ENCODE data around the gene ZNF593. TPM values are rescaled to one million over a fixed set of nuclear protein-coding genes. Genes with fewer than 3 reads are reported as not detected.

Gene ZNF593
- total and polyA plus RNA-seq, 10 of the 15 experiments (the other 5 are each of a cell fraction or from before 2014, with no cell fraction given), result 7.7 to 156 (median 51.0) TPM

DNA sequence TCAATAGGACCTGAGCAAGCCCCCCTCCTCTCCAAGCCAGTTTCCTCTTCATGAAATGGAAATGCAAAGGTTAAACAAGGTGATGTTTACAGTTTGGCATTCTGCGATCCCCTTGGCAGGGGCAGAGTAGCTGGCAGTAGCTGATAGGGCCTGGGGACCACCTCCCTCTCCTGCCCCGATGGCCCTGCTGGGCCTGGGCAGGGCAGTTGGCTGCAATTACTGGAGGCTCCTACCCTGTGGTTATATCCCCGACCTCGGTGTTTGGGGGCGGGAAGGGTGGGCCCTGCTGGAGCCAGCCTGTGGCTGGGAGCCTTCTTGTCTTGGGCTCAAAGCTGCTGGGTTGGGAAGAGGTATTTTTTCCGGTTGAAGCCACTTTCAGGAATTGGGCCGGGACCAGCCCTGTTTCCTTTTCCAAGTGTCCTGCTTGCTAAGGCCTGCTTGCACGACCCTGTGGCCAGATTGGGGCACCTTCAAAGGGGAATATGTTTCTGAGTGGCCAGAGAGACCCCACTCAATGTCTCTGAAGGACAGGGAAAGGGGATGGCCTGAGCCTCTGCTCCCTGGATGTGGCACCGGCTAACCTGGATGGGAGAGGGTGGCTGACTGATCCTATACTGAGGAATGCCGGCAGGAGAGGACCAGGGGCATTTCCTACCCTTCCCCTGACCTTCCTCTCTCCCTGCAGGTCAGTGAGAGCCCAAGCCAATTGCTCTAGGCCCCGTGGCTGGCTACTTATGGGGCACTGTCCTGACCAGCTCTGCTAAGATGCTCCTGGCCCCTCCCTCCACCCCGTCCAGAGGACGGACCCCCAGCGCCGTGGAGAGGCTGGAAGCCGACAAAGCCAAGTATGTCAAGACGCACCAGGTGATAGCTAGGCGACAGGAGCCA is 8.9 kb upstream of the ZNF593 start:
- CTCF ChIA-PET, result no interaction called here
- RAD21 ChIA-PET (ENCODE audit: unreplicated experiment), result no interaction called here
- BruUV-seq (replicated peaks), result no TSS peak
- Histone ChIP-seq H3K9me3 (replicated peaks; ENCODE audit: control insufficient read depth, insufficient read depth, low read length) (no peaks in the 10 kb centered on the region; the same call in 2 of the 3 replicates), H3K4me1 (ENCODE audit: control insufficient read depth, insufficient read depth, low read length) (peaks cover 4% of the 10 kb centered on the region), H2AFZ (ENCODE audit: control insufficient read depth, low read depth, low read length) (no peak overlapping the region), H3K4me2 (ENCODE audit: control insufficient read depth, insufficient read depth) (no peak overlapping the region), H3K4me3 (no peak overlapping the region), H3K9ac (ENCODE audit: control insufficient read depth, insufficient read depth, low read length) (no peak overlapping the region), H3K36me3 (ENCODE audit: control insufficient read depth in 2 of 2, insufficient read depth in 2 of 2, low read length in 1 of 2) (no peaks in the 10 kb centered on the region), H3K79me2 (ENCODE audit: control insufficient read depth, insufficient read depth, low read length) (no peaks in the 10 kb centered on the region), H3K27ac (ENCODE audit: control insufficient read depth, insufficient read depth) (no peak overlapping the region), H4K20me1 (ENCODE audit: control insufficient read depth, insufficient read depth) (no peaks in the 10 kb centered on the region), H3K27me3 (replicated peaks in 1 of 2; ENCODE audit: control insufficient read depth in 2 of 2, insufficient read depth in 2 of 2, low read length in 1 of 2) (peaks cover 4 to 22% of the 10 kb centered on the region in 2 experiments)
- DNase-seq (ENCODE audit: low read depth, low spot score), result no peak
- no peak; the same call in 2 of the 3 replicates for ATAC-seq
- intact Hi-C loops (cut with micrococcal nuclease; ENCODE audit: unreplicated experiment) (loop anchor here (5.0 to 10.0 kb wide), 2 partner anchors 53 to 234 kb away; no protein-coding TSS in a partner anchor), in situ Hi-C loops (cut with MboI) (no loop called here)
- WGBS (ENCODE audit: insufficient coverage, insufficient replicate concordance, low lambda C conversion rate, missing lambda C conversion rate), result 30% methylated on average over 18 of the region's 18 CpGs
- no peak for FAIRE-seq
- POLR2A ChIA-PET, result interaction anchor here (0.6 kb wide), 1 partner anchor 113 kb away, joined by 9 read pairs; no protein-coding TSS in a partner anchor
- SMC1A ChIA-PET (ENCODE audit: uncharacterized antibody, unreplicated experiment), result no interaction called here
- TF ChIP-seq KDM1A (IDR thresholded peaks at IDR 0.05; ENCODE audit: borderline replicate concordance) (no peak), ATF2 (IDR thresholded peaks at IDR 0.05; ENCODE audit: low read length) (no peak), ZBED1 (IDR thresholded peaks at IDR 0.05; ENCODE audit: borderline replicate concordance) (no peak), ATF3 (IDR thresholded peaks at IDR 0.05; ENCODE audit: borderline replicate concordance, extremely low read depth, low read depth, low read length) (no peak), BACH1 (IDR thresholded peaks at IDR 0.05; ENCODE audit: borderline replicate concordance) (no peak), MYB (IDR thresholded peaks at IDR 0.05; ENCODE audit: borderline replicate concordance, low read depth, low read length) (no peak), EZH2 (IDR thresholded peaks at IDR 0.05; ENCODE audit: borderline replicate concordance, control insufficient read depth, low read depth, low read length) (no peak), NFXL1 (IDR thresholded peaks at IDR 0.05; ENCODE audit: borderline replicate concordance) (no peak), STAT3 (IDR thresholded peaks at IDR 0.05; ENCODE audit: low read depth, low read length) (no peak), EED (IDR thresholded peaks at IDR 0.05; ENCODE audit: low read depth) (no peak), FOXK2 (IDR thresholded peaks at IDR 0.05) (no peak)
- TF ChIP-seq, protein P1, sequence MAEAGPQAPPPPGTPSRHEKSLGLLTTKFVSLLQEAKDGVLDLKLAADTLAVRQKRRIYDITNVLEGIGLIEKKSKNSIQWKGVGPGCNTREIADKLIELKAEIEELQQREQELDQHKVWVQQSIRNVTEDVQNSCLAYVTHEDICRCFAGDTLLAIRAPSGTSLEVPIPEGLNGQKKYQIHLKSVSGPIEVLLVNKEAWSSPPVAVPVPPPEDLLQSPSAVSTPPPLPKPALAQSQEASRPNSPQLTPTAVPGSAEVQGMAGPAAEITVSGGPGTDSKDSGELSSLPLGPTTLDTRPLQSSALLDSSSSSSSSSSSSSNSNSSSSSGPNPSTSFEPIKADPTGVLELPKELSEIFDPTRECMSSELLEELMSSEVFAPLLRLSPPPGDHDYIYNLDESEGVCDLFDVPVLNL (IDR thresholded peaks at IDR 0.05; ENCODE audit: low read depth, low read length), result no peak
- TF ChIP-seq, protein P2, sequence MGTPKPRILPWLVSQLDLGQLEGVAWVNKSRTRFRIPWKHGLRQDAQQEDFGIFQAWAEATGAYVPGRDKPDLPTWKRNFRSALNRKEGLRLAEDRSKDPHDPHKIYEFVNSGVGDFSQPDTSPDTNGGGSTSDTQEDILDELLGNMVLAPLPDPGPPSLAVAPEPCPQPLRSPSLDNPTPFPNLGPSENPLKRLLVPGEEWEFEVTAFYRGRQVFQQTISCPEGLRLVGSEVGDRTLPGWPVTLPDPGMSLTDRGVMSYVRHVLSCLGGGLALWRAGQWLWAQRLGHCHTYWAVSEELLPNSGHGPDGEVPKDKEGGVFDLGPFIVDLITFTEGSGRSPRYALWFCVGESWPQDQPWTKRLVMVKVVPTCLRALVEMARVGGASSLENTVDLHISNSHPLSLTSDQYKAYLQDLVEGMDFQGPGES (IDR thresholded peaks at IDR 0.05), result no peak
- TF ChIP-seq, protein P3, sequence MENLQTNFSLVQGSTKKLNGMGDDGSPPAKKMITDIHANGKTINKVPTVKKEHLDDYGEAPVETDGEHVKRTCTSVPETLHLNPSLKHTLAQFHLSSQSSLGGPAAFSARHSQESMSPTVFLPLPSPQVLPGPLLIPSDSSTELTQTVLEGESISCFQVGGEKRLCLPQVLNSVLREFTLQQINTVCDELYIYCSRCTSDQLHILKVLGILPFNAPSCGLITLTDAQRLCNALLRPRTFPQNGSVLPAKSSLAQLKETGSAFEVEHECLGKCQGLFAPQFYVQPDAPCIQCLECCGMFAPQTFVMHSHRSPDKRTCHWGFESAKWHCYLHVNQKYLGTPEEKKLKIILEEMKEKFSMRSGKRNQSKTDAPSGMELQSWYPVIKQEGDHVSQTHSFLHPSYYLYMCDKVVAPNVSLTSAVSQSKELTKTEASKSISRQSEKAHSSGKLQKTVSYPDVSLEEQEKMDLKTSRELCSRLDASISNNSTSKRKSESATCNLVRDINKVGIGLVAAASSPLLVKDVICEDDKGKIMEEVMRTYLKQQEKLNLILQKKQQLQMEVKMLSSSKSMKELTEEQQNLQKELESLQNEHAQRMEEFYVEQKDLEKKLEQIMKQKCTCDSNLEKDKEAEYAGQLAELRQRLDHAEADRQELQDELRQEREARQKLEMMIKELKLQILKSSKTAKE (IDR thresholded peaks at IDR 0.05; ENCODE audit: low read depth, poor library complexity, severe bottlenecking), result no peak
